Esophagus muscularis mucosa (tissue), 3 donors: ENCODE measurements around the gene PYGB.

ENCODE experiments used
- CTCF ChIP-seq, 3 experiments: fragments of 200-600 bp in 2 of 3; fragments of 450-650 bp in 1 of 3; sonication (generic) in 2 of 3; IDR thresholded peaks; one replicate each; pipeline ENCODE4 v1.5.1; 2017 to 2019; ENCODE audit warnings: antibody characterized with exemption in 3 of 3, mild to moderate bottlenecking in 2 of 3, moderate library complexity in 1 of 3
- EP300 ChIP-seq: sonication (generic); formaldehyde crosslinking; IDR thresholded peaks from one replicate; pipeline ENCODE4 v1.6.1; 2017; ENCODE audit warnings: antibody characterized with exemption

- TF ChIP-seq CTCF (IDR thresholded peaks at IDR 0.05) (no peak), EP300 (no peak)
Measured at GRCh38 chr20:25310921-25311728, 63.2 kb downstream of the PYGB start.
